NCI-H187 treated with DMSO at 0.1 percent for 48 hours (cell line): ENCODE measurements around the gene NKPD1.
A peak's percentile ranks its signal among the peaks of the same experiment; 100 is the strongest.

ENCODE experiments used
- DNase-seq: peaks from one replicate; lab custom pipeline; 2025; lab: John Stamatoyannopoulos, UW

The NKPD1 gene

GRCh38 chr19:45117671-45118070 lies 43.1 kb downstream of the NKPD1 start:
- DNase-seq, result no peak

GRCh38 chr19:45117167-45117594 lies 43.6 kb downstream of the NKPD1 start:
- DNase-seq, result peak; percentile 93

GRCh38 chr19:45115809-45116615 lies 44.8 kb downstream of the NKPD1 start:
- DNase-seq, result peak; percentile 85

GRCh38 chr19:45114116-45114515 lies 46.7 kb downstream of the NKPD1 start:
- no peak for DNase-seq

- peak; percentile 93 for DNase-seq
Observed at GRCh38 chr19:45113628-45114027, 47.2 kb downstream of the NKPD1 start.

- DNase-seq, result no peak
Observed at GRCh38 chr19:45112111-45112827, 48.5 kb downstream of the NKPD1 start.
